A549 (cell line): Measurements from ENCODE around the gene FDPS.

Source experiments
- MYC ChIP-seq: IDR thresholded peaks from 2 replicates; pipeline ENCODE4 v1.6.1; 2012; ENCODE audit warnings: mild to moderate bottlenecking, inconsistent platforms, low read length, improper control_type of control experiment, borderline replicate concordance
- POLR2A ChIP-seq: IDR thresholded peaks from 2 replicates; pipeline ENCODE4 v1.6.1; 2012; ENCODE audit warnings: mild to moderate bottlenecking, low read length
- RNF2 ChIP-seq: fragments of 200-600 bp; sonication (generic); IDR thresholded peaks from 2 replicates; pipeline ENCODE4 v1.6.1; 2016; ENCODE audit warnings: low read depth, mild to moderate bottlenecking, antibody characterized with exemption, moderate library complexity, borderline replicate concordance
- TF ChIP-seq, protein P1 (sequence below): fragments of 200-600 bp; sonication (generic); IDR thresholded peaks from 2 replicates; pipeline ENCODE4 v1.6.1; 2016; ENCODE audit warnings: antibody characterized with exemption, mild to moderate bottlenecking, moderate library complexity
- TF ChIP-seq, protein P2 (sequence below): fragments of >200 bp; sonication (Bioruptor Twin); formaldehyde crosslinking; IDR thresholded peaks from 3 replicates; pipeline ENCODE4 v1.6.1; 2016

DNA sequence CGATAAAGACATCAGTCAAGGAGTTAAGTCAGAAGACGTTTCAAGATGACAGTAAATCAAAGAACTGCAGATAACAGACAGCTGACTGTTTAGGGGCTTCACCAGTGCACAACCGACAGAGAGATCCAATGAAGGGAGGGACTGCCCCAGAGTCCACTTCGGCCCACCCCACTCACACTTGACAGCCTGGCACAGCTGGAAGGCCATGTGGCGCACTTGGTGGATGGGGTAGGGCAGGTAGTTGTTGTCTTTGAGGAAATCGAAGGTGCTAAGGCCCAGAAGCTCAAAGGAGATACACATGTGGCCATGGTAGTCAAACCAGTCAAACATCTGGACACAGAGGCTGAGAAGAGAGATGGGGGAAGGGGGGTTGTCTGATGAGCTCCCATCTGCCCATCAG lies 42.1 kb upstream of the FDPS start:
- TF ChIP-seq, protein P1, sequence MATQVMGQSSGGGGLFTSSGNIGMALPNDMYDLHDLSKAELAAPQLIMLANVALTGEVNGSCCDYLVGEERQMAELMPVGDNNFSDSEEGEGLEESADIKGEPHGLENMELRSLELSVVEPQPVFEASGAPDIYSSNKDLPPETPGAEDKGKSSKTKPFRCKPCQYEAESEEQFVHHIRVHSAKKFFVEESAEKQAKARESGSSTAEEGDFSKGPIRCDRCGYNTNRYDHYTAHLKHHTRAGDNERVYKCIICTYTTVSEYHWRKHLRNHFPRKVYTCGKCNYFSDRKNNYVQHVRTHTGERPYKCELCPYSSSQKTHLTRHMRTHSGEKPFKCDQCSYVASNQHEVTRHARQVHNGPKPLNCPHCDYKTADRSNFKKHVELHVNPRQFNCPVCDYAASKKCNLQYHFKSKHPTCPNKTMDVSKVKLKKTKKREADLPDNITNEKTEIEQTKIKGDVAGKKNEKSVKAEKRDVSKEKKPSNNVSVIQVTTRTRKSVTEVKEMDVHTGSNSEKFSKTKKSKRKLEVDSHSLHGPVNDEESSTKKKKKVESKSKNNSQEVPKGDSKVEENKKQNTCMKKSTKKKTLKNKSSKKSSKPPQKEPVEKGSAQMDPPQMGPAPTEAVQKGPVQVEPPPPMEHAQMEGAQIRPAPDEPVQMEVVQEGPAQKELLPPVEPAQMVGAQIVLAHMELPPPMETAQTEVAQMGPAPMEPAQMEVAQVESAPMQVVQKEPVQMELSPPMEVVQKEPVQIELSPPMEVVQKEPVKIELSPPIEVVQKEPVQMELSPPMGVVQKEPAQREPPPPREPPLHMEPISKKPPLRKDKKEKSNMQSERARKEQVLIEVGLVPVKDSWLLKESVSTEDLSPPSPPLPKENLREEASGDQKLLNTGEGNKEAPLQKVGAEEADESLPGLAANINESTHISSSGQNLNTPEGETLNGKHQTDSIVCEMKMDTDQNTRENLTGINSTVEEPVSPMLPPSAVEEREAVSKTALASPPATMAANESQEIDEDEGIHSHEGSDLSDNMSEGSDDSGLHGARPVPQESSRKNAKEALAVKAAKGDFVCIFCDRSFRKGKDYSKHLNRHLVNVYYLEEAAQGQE = no peak
- TF ChIP-seq RNF2 = no peak
- TF ChIP-seq POLR2A = no peak
- TF ChIP-seq MYC = no peak
- TF ChIP-seq, protein P2, sequence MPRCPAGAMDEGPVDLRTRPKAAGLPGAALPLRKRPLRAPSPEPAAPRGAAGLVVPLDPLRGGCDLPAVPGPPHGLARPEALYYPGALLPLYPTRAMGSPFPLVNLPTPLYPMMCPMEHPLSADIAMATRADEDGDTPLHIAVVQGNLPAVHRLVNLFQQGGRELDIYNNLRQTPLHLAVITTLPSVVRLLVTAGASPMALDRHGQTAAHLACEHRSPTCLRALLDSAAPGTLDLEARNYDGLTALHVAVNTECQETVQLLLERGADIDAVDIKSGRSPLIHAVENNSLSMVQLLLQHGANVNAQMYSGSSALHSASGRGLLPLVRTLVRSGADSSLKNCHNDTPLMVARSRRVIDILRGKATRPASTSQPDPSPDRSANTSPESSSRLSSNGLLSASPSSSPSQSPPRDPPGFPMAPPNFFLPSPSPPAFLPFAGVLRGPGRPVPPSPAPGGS = no peak
